ENCODE data around the gene TBC1D12.

TBC1D12 gene

GRCh38 chr10:94407668-94408067 lies 5.3 kb downstream of the TBC1D12 start:
- DNase-seq (ENCODE audit: low spot score) = no peak

- no peak for DNase-seq (ENCODE audit: low spot score)
Measured at GRCh38 chr10:94409021-94409657, 6.8 kb downstream of the TBC1D12 start.

DNA sequence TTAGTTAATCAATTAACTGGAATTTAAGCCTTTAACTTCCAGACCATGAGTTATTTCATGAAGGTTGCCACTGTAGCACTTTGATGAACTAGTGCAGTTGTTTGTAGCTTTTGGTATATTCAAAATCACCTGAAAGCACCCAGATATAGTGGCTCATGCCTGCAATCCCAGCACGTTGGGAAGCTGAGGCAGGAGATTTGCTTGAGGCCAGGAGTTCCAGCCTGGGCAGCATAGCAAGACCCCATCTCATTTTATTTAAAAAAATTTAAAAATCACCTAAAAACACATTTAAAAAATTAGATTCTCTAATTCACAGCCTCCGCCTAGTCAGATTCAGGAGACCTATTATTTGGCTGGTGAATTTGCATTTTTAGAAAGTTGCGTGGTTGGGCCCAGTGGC lies 9.0 kb downstream of the TBC1D12 start:
- no peak for DNase-seq (ENCODE audit: low spot score)

DNA sequence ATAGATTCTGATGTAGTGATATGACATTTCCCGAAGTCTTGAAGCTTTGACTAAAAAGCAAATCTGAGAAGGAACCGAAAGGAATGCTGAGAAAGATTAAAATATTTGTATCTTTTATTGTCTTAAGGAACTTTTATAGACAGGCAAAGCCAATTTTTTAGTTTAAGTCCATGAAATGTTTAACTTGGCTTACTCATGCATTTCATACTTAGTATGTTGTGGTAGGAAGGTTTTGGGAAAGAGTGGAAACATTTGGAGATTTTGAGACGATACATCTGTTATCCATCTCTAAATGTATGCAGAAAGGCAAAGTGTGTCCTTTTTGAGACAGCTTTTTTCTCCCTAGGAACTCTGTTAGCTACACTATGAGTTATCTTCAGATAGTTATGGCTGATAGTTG lies 10.1 kb downstream of the TBC1D12 start:
- no peak for DNase-seq (ENCODE audit: low spot score)

DNA sequence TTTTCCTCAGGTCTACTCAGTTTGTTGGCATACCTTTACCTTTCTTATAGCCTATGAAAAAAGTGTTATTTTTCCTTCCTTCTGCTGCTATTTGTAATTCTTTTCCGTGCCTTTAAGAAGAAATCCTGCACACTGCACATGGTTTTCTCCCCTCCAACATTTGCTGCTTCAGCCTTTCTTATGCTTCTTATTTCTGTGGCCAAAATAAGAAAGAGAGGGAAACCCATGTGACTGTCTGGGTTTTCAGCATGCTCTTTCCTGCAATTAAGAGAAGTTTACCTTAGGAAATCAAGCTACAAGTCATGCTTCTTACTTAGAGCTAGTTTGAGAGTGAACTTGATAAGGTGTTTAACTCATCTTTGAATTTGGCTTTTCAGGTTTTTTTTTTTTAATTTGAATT lies 11.0 kb downstream of the TBC1D12 start:
- DNase-seq (ENCODE audit: low spot score) = no peak

DNA sequence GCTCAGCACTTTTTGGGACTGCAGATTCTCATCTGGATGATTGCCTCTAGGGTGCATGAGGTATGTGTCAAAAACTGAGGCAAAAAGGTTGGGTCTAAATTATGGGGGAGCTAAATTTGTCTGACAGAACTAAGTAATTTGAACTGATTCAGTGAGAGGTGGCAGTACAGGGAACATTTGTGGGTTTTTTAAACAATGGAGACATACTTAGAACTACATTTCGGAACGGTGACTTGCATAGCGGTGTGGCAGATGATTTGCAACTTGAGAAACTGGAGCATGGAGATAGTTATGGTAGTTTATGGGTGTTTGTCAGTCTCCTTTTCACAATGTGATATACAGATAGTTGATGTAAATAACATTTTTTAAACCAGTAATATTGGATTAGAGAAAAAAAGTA lies 14.6 kb downstream of the TBC1D12 start:
- DNase-seq (ENCODE audit: low spot score) = no peak

DNA sequence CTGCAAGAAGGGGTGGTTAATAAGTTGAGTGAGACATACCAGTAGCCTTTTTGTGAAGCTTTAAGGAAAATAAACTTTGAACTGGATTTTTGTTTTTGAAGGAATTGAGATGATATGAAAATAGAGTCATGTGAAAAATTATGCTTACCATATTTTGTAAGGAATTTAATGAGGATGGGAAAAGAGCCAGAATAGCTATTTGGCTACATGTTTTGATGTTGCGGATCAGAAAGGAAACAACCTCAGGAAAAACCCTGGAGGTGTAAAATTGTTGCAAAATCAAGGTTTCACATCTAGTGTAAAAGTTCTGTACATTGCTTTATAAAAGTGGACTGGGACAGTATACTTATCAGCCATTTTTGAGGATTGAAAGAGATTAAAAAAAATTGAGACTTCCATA lies 15.0 kb downstream of the TBC1D12 start:
- no peak for DNase-seq (ENCODE audit: low spot score)

GRCh38 chr10:94420516-94420915 lies 18.2 kb downstream of the TBC1D12 start:
- DNase-seq (ENCODE audit: low spot score) = no peak

DNA sequence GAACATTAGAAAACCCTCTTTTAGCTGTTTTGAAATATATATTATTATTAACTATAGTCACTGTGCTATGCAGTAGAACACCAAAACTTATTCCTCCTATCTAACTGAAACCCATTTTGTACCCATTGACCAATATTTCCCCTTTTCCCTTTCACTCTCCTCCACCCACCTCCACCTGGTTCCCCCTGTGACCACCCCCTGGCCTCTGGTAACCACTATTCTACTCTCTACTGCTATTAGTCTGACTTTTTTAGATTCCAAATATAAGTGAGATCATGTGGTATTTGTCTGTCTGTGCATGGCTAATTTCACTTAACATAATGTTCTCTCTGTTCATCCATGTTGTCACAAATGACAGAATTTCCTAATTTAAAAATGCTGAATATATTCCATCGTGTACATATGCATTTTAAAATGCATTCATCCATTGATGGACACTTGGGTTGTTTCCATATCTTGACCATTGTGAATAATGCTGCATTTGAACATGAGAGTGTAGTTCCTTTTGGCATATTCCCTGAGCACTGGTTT lies 18.7 kb downstream of the TBC1D12 start:
- DNase-seq (ENCODE audit: low spot score) = no peak

DNA sequence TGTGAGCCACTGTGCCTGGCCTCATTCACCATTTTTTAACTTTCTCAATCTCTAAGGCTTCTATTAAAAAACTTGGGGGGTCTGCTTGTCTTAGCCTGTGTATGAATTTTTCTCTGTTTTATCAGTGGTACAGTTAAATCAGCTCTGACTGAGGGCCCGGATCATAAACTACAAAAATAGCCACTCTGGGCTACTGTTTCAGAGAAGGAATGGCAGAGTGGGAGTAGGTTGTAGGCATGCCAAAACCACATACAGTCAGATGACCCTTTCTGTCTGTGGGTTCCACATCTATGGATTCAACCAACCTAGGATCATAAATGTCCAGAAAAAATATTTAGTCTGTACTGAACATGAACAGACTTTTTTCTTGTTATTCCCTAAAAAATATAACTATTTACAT lies 21.3 kb downstream of the TBC1D12 start:
- DNase-seq (ENCODE audit: low spot score) = no peak

DNA sequence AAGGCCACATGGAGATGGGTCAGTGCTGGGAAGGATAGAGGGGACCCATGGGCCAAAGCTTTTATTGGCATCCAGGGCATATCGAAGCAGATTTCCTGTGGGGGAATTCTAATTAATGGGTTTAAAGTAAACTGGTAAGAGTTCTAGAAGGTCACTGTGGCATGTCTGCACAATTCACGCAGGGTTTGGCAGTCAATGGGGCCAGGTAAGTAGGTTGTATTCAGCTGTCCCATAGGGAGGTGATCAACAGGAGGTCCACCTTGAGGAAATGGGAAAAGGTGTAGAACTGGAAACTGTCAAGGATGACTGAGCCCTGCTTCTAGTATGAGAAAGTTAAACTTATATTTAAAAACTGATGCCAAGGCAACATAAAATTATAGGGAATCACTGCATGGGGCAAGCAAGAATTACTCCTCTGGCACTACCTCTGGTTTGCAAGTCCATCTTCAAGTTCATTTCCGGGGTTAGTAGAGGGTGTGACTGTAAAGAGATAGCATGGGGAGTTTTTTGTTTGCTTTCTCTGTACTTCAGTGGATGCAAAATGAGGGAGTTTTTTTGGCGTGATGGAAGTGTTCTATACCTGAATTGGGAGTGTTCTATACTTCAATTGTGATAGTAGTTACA lies 22.5 kb downstream of the TBC1D12 start:
- DNase-seq (ENCODE audit: low spot score) = no peak

DNA sequence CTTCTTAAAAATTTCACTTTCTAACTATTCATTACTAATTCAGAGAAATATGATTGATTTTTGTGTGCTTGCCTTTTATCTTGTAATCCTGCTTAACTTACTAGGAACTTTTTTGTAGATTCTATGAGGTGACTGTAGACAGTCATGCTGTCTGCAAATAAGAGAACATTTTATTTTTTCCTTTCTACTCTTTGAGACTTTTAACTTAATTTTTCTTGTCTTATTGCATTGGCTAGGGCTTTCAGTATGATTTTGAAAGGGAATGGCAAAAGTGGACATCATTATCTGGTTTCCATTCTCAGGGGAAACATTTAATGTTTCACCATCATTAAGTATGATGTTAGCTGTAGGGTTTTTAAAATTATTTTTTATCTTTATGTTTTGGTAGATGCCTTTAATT lies 23.6 kb downstream of the TBC1D12 start:
- DNase-seq (ENCODE audit: low spot score) = no peak

- DNase-seq (ENCODE audit: low spot score) = no peak
Measured at GRCh38 chr10:94427166-94427565, 24.8 kb downstream of the TBC1D12 start.

GRCh38 chr10:94428766-94429707 lies 26.7 kb downstream of the TBC1D12 start:
- DNase-seq (ENCODE audit: low spot score) = no peak

GRCh38 chr10:94430701-94431100 lies 28.4 kb downstream of the TBC1D12 start:
- no peak for DNase-seq (ENCODE audit: low spot score)

GRCh38 chr10:94432443-94432842 lies 30.1 kb downstream of the TBC1D12 start:
- no peak for DNase-seq (ENCODE audit: low spot score)

GRCh38 chr10:94439275-94439861 lies 37.0 kb downstream of the TBC1D12 start:
- no peak for DNase-seq (ENCODE audit: low spot score)

DNA sequence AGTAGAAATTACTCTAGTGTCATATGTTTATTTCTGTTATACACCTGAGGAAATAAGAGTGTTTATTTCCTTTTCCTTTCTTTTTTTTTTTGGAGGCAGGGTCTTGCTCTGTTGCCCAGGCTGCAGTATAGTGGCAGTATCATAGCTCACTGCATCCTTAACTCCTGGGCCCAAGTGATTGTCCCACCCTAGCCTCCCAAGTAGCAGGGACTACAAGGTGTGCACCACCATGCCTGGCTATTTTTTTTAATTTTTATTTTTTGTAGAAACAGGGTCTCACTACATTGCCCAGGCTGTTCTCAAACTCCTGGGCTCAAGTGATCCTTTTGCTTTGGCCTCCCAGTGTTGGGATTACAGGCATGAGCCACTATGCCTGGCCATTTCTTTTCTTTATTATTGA lies 37.8 kb downstream of the TBC1D12 start:
- DNase-seq (ENCODE audit: low spot score) = no peak

DNA sequence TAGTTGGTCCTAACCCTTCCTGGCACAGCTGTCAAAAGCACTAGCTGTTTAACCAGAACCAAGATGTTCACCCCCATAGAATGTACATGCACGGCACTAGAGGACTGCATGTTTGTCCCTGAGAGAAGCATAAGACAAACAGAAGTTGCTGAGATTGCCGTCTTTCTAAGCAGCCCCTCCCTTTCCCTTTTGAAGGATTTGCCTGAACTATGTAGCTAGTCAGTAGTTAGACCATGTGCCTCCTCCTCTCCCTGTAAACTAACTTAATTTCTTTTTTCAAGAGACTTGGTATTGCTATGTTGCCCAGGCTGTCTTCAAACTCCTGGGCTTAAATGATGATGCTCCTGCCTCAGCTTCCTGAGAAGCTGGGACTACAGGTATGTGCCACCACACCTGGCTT lies 40.7 kb downstream of the TBC1D12 start:
- no peak for DNase-seq (ENCODE audit: low spot score)

DNA sequence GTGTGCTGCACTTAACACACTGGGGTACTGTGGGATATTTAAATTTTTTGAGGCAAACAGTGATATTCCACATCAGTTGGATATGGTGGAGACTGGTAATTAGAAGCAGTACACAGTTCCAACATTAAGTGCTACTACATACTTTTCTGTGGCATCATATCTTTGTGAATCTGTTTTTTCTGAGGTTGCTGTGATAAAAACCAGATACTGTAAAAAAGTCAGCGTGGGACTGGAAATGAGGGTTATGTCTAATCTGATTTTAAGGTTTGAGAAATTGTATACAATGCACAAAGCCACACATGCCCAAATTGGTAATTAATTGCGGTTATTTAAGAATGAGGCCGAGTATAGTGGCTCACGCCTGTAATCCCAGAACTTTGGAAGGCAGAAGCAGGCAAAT lies 41.2 kb downstream of the TBC1D12 start:
- no peak for DNase-seq (ENCODE audit: low spot score)

- DNase-seq (ENCODE audit: low spot score) = no peak
Measured at GRCh38 chr10:94450782-94451181, 48.4 kb downstream of the TBC1D12 start.

- DNase-seq (ENCODE audit: low spot score) = no peak
Measured at GRCh38 chr10:94451883-94452519, 49.7 kb downstream of the TBC1D12 start.

All from NAMALWA (cell line).